Stimulated activated CD4-positive, alpha-beta T cell treated with anti-CD3 and anti-CD28 coated beads, Interleukin-1b, Interleukin-23, amount 100 ng/mL, for 1 hour (primary cell): ENCODE results near the gene NDUFV1.
"Not testable (repeated sequence)": the region's sequence is repeated elsewhere in the genome, so short reads cannot be mapped to it uniquely, and the experiment has no call there.

Experiments used
- DNase-seq, 2 donors: peaks; one replicate each; pipeline ENCODE4 v3.0.0-alpha.2; 2020; ENCODE audit warnings: low read depth in 2 of 2

Gene NDUFV1

GRCh38 chr11:67654225-67654624 is 47.5 kb downstream of the NDUFV1 start:
- DNase-seq, result no peak

DNA sequence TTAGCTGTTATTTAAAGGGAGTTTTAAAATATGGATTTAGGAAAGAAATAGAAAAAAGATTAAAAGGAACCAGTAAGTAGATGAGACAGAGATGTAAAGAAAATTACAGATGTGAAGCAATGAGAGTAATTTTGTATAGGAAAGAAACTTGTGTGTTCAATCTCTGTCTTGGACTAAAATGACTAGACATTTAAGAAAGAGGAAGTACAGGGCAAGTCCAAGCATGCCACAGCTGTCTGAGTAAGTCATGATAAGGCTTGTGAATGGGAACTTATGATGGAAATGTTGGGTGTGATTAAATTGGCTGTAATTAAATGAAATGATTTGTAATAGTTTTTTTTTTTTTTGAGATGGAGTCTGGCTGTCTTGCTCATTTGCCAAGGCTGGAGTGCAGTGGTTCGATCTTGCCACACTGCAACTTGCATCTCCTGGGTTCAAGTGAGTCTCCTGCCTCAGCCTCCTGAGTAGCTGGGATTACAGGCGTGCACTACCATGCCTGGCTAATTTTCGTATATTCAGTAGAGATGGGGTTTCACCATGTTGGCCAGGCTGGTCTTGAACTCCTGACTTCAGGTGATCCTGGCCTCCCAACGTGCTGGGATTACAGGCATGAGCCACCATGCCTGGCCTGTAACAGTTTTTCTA is 49.7 kb downstream of the NDUFV1 start:
- DNase-seq, result no peak

- DNase-seq, result no peak
Measured at GRCh38 chr11:67657300-67657699, 50.6 kb downstream of the NDUFV1 start.

GRCh38 chr11:67659651-67660165 is 53.0 kb downstream of the NDUFV1 start:
- not testable (repeated sequence) for DNase-seq

- not testable (repeated sequence) for DNase-seq
Measured at GRCh38 chr11:67660752-67661151, 54.0 kb downstream of the NDUFV1 start.
